ENCODE results near the gene SEMA4G.

The SEMA4G gene

GRCh38 chr10:100969187-100970075, at the start of gene SEMA4G:
SEMA4G (plus strand) TSS chr10:100969504; CDS start chr10:100972913, 3,409 bp downstream.
- DNase-seq (ENCODE audit: low spot score): peak; percentile 38

GRCh38 chr10:100923580-100923979, 45.7 kb upstream of the SEMA4G start:
- DNase-seq (ENCODE audit: low spot score): no peak

GRCh38 chr10:100927266-100927665, 42.0 kb upstream of the SEMA4G start:
- no peak for DNase-seq (ENCODE audit: low spot score)

GRCh38 chr10:100928039-100928438, 41.3 kb upstream of the SEMA4G start:
- DNase-seq (ENCODE audit: low spot score): no peak

- DNase-seq (ENCODE audit: low spot score): no peak
Measured at GRCh38 chr10:100930368-100930767, 38.9 kb upstream of the SEMA4G start.

GRCh38 chr10:100934084-100934659, 35.1 kb upstream of the SEMA4G start:
- DNase-seq (ENCODE audit: low spot score): no peak

- DNase-seq (ENCODE audit: low spot score): no peak
Measured at GRCh38 chr10:100939763-100940344, 29.4 kb upstream of the SEMA4G start.

GRCh38 chr10:100942229-100942628, 27.1 kb upstream of the SEMA4G start:
- no peak for DNase-seq (ENCODE audit: low spot score)

- DNase-seq (ENCODE audit: low spot score): no peak
Measured at GRCh38 chr10:100943508-100943907, 25.8 kb upstream of the SEMA4G start.

GRCh38 chr10:100945754-100946153, 23.6 kb upstream of the SEMA4G start:
- no peak for DNase-seq (ENCODE audit: low spot score)

- no peak for DNase-seq (ENCODE audit: low spot score)
Measured at GRCh38 chr10:100948916-100949315, 20.4 kb upstream of the SEMA4G start.

GRCh38 chr10:100960251-100960650, 9.1 kb upstream of the SEMA4G start:
- DNase-seq (ENCODE audit: low spot score): no peak

- DNase-seq (ENCODE audit: low spot score): no peak
Measured at GRCh38 chr10:100962351-100963080, 6.8 kb upstream of the SEMA4G start.

- no peak for DNase-seq (ENCODE audit: low spot score)
Measured at GRCh38 chr10:100963826-100964225, 5.5 kb upstream of the SEMA4G start.

GRCh38 chr10:100965820-100966219, 3.5 kb upstream of the SEMA4G start:
- no peak for DNase-seq (ENCODE audit: low spot score)

- no peak for DNase-seq (ENCODE audit: low spot score)
Measured at GRCh38 chr10:100966887-100967286, 2.4 kb upstream of the SEMA4G start.

GRCh38 chr10:100967332-100967731, 2.0 kb upstream of the SEMA4G start:
- no peak for DNase-seq (ENCODE audit: low spot score)

GRCh38 chr10:100968062-100968736, 1.1 kb upstream of the SEMA4G start:
- DNase-seq (ENCODE audit: low spot score): no peak

- no peak for DNase-seq (ENCODE audit: low spot score)
Measured at GRCh38 chr10:100968863-100969186, 479 bp upstream of the SEMA4G start.

- no peak for DNase-seq (ENCODE audit: low spot score)
Measured at GRCh38 chr10:100970076-100970913, 991 bp downstream of the SEMA4G start.

All from CD4-positive, alpha-beta T cell treated with Interleukin-6 at 100 ng/mL for 8 hours (primary cell).